HG03520 (cell line): ENCODE data around the gene C11orf97.
"Not testable (repeated sequence)": the region's sequence is repeated elsewhere in the genome, so short reads cannot be mapped to it uniquely, and the experiment has no call there.

Source experiments
- ATAC-seq: cut with Tn5 transposase; IDR thresholded peaks from one replicate; pipeline ENCODE4 v1.9.1; 2021; ENCODE audit warnings: mild to moderate bottlenecking, moderate library complexity; ENCODE audit not compliant: unreplicated experiment

C11orf97 gene

GRCh38 chr11:94555752-94556329, 43.6 kb downstream of the C11orf97 start:
- ATAC-seq, result not testable (repeated sequence)

DNA sequence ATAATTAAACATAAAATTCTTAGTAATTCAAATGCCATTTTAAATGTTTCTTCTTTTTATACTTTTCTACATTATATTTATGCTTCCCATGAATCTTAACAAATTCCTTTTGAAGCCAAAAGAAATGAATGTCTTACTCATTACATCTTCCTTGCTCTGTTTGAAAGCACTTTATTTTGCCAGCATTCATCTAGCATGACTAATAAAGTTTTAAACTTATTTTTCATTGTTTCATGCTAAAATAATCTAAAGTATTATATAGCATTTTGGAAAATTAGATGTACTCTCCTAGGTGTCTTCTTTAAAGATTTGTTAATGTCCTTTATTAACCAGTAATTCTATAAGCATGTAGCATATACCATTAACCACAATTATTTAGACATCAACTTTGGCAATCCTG, 45.2 kb downstream of the C11orf97 start:
- no peak for ATAC-seq

DNA sequence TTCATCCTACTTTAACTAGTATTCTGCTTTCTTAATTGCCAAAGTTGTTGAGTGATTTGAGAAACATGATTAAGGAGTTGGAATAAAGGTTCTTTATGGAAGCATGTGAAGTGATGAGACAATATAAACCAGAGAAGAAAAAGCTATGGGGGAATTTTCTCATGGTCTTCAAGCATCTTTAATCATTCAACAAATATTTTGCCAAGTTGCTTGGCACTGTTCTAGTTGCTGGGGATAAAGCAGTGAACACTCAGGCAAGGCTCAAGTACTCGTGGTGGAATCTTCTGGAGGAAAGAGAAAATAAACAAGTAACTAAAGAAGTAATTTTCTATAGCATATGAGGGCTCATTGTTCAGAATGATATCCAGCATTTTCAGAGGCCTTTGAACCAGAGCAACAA, 45.7 kb downstream of the C11orf97 start:
- no peak for ATAC-seq

DNA sequence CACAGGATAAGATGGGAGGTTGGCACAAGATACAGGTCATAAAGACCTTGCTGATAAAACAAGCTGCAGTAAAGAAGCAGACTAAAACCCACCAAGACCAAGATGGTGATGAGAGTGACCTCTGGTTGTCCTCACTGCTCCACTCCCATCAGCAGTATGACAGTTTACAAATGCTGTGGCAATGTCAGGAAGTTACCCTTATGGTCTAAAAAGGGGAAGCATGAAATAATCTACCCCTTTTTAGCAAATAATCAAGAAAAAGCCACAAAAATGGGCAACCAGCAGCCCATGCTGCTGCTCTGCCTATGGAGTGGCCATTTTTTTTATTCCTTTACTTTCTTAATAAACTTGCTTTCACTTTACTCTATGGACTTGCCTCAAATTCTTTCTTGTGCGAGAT, 46.2 kb downstream of the C11orf97 start:
- ATAC-seq, result no peak

DNA sequence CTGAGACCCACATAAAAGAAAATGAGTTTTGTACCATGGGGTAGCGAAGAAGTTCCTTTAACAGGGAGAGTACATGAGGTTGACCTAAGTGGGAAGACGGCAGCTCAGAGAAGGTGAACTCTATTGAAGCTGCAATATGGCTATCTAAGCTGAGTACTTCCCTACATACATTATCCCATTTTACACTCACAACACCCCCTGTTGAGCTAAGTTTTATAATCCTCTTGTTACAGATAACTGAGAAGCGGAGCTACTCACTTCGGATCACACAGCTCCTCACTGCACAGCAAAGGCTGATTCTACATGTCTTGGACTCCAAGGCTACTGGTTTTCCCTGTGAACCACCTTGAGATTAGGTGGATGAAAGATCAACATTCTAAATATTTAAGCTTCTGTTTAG, 46.7 kb downstream of the C11orf97 start:
- ATAC-seq, result no peak

- ATAC-seq, result no peak
These were observed 47.1 kb downstream of the C11orf97 start for GRCh38 chr11:94559361-94559760.

DNA sequence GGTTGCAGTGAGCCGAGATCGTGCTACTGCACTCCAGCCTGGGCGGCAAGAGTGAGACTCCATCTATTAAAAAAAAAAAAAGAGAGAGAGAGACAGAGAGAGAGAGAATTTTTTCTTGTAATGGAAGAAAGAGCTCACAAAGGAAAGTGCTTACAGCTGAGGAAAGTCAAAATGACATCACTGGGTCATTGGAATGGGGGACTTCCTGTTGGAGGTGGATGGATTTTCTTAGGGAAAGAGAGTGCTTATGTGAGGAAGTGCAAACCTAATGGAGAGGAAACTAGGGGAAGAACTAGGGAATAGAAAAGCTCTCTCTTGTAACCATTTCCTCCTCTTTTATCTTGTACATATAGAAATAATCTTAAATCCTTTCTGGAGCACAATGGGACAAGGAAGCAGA, 48.6 kb downstream of the C11orf97 start:
- no peak for ATAC-seq

DNA sequence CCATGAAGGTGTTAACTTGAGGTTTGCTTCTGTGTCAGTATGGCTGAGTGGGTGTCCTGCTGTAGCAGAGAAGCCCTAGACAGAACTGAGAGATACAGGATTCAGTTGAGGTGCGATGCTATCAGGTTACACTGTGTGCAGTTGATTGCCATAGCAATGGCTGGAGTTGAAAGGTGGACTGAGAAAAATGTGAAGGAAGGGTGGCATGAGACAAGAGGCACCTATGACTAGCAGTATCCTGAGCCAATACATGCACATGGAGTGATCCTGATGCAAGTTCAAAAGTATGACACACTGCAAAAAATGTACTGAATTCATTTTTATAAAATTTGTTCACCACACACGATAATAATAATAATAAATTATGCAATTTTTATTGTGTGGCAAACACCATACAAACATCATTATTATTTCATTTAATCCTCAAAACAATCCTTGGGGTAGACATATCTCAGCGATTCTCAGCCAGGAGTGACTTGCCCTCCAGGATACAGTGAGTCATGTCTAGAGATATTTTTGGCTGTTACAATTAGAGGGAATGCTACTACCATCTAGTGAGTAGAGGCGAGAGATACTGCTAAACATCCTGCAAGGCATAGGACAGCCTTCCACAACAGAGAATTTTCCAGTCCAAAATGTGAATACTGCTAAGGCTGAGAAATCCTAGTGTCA, 51.1 kb downstream of the C11orf97 start:
- no peak for ATAC-seq

GRCh38 chr11:94563848-94564467, 51.7 kb downstream of the C11orf97 start:
- no peak for ATAC-seq

GRCh38 chr11:94567181-94567670, 55.0 kb downstream of the C11orf97 start, which contains the start of gene PIWIL4:
TSS of gene PIWIL4 (plus strand) at chr11:94567368. CDS start at chr11:94567519, 151 bp downstream.
- no peak for ATAC-seq

- ATAC-seq, result no peak
These were observed 55.9 kb downstream of the C11orf97 start for GRCh38 chr11:94568200-94568599.

DNA sequence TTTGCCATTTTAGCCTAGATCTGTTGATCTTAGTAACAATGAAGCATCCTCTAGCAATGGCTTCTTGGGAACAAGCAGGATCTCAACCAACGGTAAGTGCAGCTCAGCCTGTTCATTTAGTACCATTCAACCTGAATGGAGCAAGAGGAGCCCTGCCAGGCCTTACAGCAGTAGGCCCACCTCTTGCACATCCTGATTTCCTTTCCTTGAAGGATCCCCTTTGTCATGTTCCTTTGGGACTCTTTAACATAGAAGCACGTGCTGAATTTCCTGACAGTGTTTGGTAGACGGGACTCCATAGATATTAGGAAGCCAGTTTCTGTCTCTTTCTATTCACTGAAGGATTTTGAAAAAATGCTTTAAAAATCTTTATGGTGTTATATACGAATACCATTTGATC, 56.5 kb downstream of the C11orf97 start:
- ATAC-seq, result no peak

DNA sequence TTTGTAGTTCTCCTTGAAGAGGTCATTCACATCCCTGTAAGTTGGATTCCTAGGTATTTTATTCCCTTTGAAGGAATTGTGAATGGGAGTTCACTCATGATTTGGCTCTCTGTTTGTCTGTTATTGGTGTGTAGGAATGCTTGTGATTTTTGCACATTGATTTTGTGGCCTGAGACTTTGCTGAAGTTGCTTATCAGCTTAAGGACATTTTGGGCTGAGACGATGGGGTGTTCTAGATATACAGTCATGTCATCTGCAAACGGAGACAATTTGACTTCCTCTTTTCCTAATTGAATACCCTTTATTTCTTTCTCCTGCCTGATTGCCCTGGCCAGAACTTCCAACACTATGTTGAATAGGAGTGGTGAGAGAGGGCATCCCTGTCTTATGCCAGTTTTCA, 60.7 kb downstream of the C11orf97 start:
- not testable (repeated sequence) for ATAC-seq

GRCh38 chr11:94574193-94574961, 62.1 kb downstream of the C11orf97 start:
- no peak for ATAC-seq

DNA sequence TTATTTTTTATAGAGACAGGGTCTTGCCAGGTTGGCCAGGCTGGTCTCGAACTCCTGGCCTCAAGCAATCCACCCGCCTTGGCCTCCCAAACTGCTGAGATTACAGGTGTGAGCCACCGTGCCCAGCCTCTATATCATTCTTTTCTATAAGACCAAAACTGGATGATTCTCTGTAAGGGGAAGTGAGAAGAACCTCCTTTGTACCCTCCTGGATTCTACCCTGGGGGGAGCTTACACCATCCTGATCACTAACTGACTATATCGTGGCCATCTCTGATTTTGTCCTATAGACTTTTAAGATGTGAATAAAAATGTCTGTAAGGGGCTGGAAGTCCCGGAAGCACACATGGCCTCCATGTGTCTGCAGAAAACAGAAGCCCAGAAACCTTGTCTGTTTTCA, 64.0 kb downstream of the C11orf97 start:
- ATAC-seq, result no peak

- ATAC-seq, result no peak
These were observed 65.6 kb downstream of the C11orf97 start for GRCh38 chr11:94577841-94578240.
